Measurements from ENCODE around the gene IFT88. TPM values are rescaled to one million over a fixed set of nuclear protein-coding genes. Genes with fewer than 3 reads are reported as not detected.

IFT88 gene
- total RNA-seq, 4 donors from 2014 or later, result 11.4 to 22.0 (median 13.3) TPM

- TF ChIP-seq, protein P1, sequence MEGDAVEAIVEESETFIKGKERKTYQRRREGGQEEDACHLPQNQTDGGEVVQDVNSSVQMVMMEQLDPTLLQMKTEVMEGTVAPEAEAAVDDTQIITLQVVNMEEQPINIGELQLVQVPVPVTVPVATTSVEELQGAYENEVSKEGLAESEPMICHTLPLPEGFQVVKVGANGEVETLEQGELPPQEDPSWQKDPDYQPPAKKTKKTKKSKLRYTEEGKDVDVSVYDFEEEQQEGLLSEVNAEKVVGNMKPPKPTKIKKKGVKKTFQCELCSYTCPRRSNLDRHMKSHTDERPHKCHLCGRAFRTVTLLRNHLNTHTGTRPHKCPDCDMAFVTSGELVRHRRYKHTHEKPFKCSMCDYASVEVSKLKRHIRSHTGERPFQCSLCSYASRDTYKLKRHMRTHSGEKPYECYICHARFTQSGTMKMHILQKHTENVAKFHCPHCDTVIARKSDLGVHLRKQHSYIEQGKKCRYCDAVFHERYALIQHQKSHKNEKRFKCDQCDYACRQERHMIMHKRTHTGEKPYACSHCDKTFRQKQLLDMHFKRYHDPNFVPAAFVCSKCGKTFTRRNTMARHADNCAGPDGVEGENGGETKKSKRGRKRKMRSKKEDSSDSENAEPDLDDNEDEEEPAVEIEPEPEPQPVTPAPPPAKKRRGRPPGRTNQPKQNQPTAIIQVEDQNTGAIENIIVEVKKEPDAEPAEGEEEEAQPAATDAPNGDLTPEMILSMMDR (IDR thresholded peaks at IDR 0.05; ENCODE audit: low read depth), result no peak
Measured at GRCh38 chr13:20550799-20551198, 16.2 kb upstream of the IFT88 start.

GRCh38 chr13:20553311-20553710 is 13.6 kb upstream of the IFT88 start:
- TF ChIP-seq, protein P1 (IDR thresholded peaks at IDR 0.05; ENCODE audit: low read depth), result no peak

DNA sequence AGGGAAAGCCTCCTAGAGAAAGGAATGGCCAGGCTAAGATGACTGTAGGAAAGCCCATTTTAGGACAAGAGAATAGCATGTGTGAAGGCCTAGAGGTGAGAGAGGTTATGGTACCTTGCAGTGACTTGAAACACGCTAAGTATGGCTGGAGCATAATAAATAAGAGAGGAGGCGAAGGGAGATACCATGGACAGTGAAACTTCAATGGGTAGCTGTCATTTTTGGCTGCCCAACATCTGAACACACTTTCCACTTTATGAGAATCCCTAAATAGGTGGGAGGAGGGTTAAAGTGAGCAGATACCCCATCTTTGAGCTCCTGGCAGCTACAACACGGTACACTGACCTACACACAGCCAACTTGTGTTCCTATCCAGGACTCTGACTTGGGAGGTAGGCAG is 8.0 kb upstream of the IFT88 start:
- TF ChIP-seq, protein P1 (IDR thresholded peaks at IDR 0.05; ENCODE audit: low read depth), result no peak

DNA sequence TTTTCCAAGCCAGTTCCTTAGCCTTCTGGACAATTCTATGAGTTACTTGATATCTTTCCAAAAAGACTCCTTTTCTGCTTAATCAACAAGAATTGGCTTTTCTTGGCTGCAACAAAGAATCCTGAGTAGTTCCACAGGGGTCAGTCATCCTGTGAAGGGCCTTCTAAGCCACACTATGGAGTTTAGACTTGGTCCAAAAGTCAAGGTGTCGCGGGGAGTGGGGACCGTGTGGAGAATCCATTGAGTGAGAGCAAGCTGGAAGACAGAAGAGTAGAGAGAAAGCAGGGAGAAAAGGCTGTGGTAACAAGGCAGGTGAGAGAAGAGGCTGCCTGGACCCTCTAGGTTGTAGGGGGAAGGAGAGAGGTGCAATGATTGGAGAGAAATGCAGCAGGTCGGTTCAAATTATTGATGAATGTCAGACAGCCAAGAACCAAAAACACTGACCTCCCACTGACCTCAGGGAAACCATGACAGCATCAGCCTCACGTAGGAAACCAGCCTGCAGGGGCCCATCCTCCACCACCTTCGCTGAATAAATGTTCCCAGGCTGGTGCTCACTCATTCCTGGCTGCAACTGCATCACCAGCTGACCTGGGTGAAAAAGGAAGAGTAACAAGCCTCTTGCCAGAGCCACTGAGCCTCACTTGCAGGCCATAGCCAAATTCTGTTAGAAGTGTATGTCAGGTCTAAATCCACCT is 7.1 kb upstream of the IFT88 start:
- TF ChIP-seq, protein P1 (IDR thresholded peaks at IDR 0.05; ENCODE audit: low read depth), result no peak

GRCh38 chr13:20561741-20562140 is 5.2 kb upstream of the IFT88 start:
- TF ChIP-seq, protein P1 (IDR thresholded peaks at IDR 0.05; ENCODE audit: low read depth), result no peak

DNA sequence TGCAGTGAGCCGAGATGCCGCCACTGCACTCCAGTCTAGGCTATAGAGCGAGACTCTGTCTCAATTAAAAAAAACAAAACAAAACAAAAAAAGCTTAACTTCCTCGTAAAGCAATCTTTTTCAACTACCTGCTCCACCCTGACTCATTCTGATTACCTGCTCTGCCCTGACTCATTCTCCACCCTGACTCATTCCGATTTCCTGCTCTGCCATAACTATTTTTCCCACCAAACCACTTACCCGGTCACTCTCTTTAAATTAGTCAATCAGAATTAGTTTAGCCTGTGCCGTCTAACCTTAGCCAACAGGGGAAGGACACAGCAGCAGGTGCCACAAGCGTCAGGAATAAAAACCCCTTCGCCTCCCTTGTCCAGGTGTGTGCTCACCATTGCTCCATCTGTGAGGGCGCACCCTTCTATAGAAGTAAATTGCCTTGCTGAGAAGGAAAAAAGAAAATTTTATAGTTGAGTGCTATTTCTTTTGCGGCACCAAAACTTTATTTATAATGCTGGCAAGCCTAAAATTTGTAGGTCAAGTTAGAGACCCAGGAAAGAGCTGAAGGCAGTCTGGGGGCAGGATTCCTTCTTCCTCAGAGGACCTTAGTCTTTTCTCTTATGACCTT is 1.7 kb upstream of the IFT88 start:
- TF ChIP-seq, protein P1 (IDR thresholded peaks at IDR 0.05; ENCODE audit: low read depth), result no peak

DNA sequence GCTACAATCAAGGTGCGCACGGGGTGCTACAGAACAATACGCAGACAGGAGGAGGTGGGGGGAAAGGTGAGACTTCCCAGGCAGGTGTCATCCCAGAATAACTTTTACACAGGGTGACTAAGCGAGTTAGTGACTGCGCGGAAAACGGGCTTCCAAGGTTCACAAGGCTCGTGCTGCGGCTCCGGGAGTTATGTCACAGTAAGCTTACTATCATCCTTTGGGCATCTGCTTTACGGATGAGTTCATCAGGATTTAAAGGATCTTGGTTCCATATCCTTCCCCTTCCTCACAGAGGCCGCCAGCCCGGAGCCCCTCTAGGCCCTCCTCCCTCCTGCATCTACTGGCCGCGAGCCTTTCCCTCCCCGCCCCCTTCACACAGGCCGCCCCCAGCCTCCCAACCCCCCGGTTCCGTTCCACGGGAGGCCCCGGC is 474 bp upstream of the IFT88 start:
- TF ChIP-seq, protein P1 (IDR thresholded peaks at IDR 0.05; ENCODE audit: low read depth), result no peak
